H1 (cell line): ENCODE data around the gene CCNA2. TPM values are rescaled to one million over a fixed set of nuclear protein-coding genes. Genes with fewer than 3 reads are reported as not detected.

Source experiments
- BRCA1 ChIP-seq: IDR thresholded peaks from 2 replicates; pipeline ENCODE4 v1.6.1; 2012; ENCODE audit warnings: low read depth, low read length, improper control_type of control experiment
- CBX5 ChIP-seq: fragments of 300-800, 300-1000 bp; sonication (generic); IDR thresholded peaks from 2 replicates; pipeline ENCODE4 v1.7.1; 2016; ENCODE audit warnings: antibody characterized with exemption, low read length, low read depth
- CHD2 ChIP-seq: IDR thresholded peaks from 2 replicates; pipeline ENCODE4 v1.6.1; 2012; ENCODE audit warnings: low read length, improper control_type of control experiment
- CREB1 ChIP-seq: IDR thresholded peaks from 2 replicates; pipeline ENCODE4 v1.6.1; 2012; ENCODE audit warnings: inconsistent platforms
- GABPA ChIP-seq: IDR thresholded peaks from 2 replicates; pipeline ENCODE4 v1.6.1; 2011; ENCODE audit warnings: mild to moderate bottlenecking, low read length, moderate library complexity, borderline replicate concordance; ENCODE audit not compliant: insufficient read depth
- JUND ChIP-seq: IDR thresholded peaks from 2 replicates; pipeline ENCODE4 v1.6.1; 2011; ENCODE audit warnings: mild to moderate bottlenecking, improper control_type of control experiment, low read length
- KDM5A ChIP-seq: fragments of 200-600 bp; IDR thresholded peaks from 2 replicates; pipeline ENCODE4 v1.7.1; 2012; ENCODE audit warnings: mild to moderate bottlenecking, low read length, inconsistent platforms, mixed read lengths
- MAFK ChIP-seq: IDR thresholded peaks from 2 replicates; pipeline ENCODE4 v1.6.1; 2012; ENCODE audit warnings: low read depth, mild to moderate bottlenecking, improper control_type of control experiment, low read length
- NANOG ChIP-seq: IDR thresholded peaks from 2 replicates; pipeline ENCODE4 v1.6.1; 2011; ENCODE audit warnings: low read length, low read depth, mild to moderate bottlenecking, inconsistent platforms; ENCODE audit not compliant: insufficient read depth, poor library complexity, severe bottlenecking
- POLR2A ChIP-seq, 2 experiments: IDR thresholded peaks; 1 replicate in 1 of 2; 2 replicates in 1 of 2; pipeline ENCODE4 v1.6.1; 2011; ENCODE audit warnings: low read depth in 2 of 2, low read length in 2 of 2, mild to moderate bottlenecking in 2 of 2; ENCODE audit errors: control extremely low read depth in 1 of 2
- POLR2AphosphoS5 ChIP-seq: IDR thresholded peaks from 2 replicates; pipeline ENCODE4 v1.6.1; 2011; ENCODE audit warnings: low read depth, low read length
- RBBP5 ChIP-seq: IDR thresholded peaks from 2 replicates; pipeline ENCODE4 v1.7.1; 2012; ENCODE audit warnings: low read depth, mild to moderate bottlenecking, inconsistent platforms, low read length, moderate library complexity, borderline replicate concordance
- RXRA ChIP-seq: IDR thresholded peaks from 2 replicates; pipeline ENCODE4 v1.6.1; 2011; ENCODE audit warnings: low read depth, mild to moderate bottlenecking, low read length, moderate library complexity; ENCODE audit not compliant: insufficient read depth
- SAP30 ChIP-seq: fragments of 300-600 bp; sonication (generic); IDR thresholded peaks from 2 replicates; pipeline ENCODE4 v1.7.1; 2012; ENCODE audit warnings: low read length, moderate library complexity, mild to moderate bottlenecking, inconsistent platforms; ENCODE audit not compliant: insufficient read depth, insufficient replicate concordance
- SIN3A ChIP-seq, 2 experiments: IDR thresholded peaks in 1 of 2; conservative IDR thresholded peaks in 1 of 2; 2 replicates each; pipeline ENCODE4 v1.6.1; 2011 to 2012; ENCODE audit warnings: low read length in 2 of 2, improper control_type of control experiment in 1 of 2, low read depth in 1 of 2, mild to moderate bottlenecking in 1 of 2
- SIRT6 ChIP-seq: IDR thresholded peaks from one replicate; pipeline ENCODE4 v1.7.1; 2012; ENCODE audit warnings: low read length, inconsistent platforms
- SUZ12 ChIP-seq: fragments of 200-600 bp; sonication (generic); IDR thresholded peaks from 2 replicates; pipeline ENCODE4 v1.6.1; 2012; ENCODE audit warnings: mild to moderate bottlenecking, inconsistent platforms, low read length, moderate library complexity, mixed read lengths
- TAF1 ChIP-seq: IDR thresholded peaks from 2 replicates; pipeline ENCODE4 v1.6.1; 2011; ENCODE audit warnings: mild to moderate bottlenecking, low read depth, low read length
- TAF7 ChIP-seq: optimal IDR thresholded peaks from 2 replicates; pipeline ENCODE3; 2011; ENCODE audit warnings: low read depth, mild to moderate bottlenecking, inconsistent platforms, low read length, moderate library complexity, borderline replicate concordance
- TCF12 ChIP-seq: IDR thresholded peaks from 2 replicates; pipeline ENCODE4 v1.6.1; 2011; ENCODE audit warnings: low read depth, mild to moderate bottlenecking, low read length
- TEAD4 ChIP-seq: IDR thresholded peaks from 2 replicates; pipeline ENCODE4 v1.6.1; 2012; ENCODE audit warnings: low read depth, low read length, inconsistent platforms, mixed read lengths
- USF2 ChIP-seq: IDR thresholded peaks from 2 replicates; pipeline ENCODE4 v1.6.1; 2011; ENCODE audit warnings: low read length, improper control_type of control experiment
- polyA plus RNA-seq, 7 experiments: library from polyadenylated mRNA; depleted of rRNA in 3 of 7; stranded (reverse) in 5 of 7; unstranded in 2 of 7; fragments of >200 nt in 5 of 7; fragments of 200-250 nt in 2 of 7; gene quantifications; 1 replicate in 5 of 7; 2 replicates in 1 of 7; 4 replicates in 1 of 7; pipeline versions ENCODE4 v1.2.1 to v1.2.3, GENCODE V29; 2011 to 2013; ENCODE audit warnings: missing spikeins in 2 of 7, mixed read lengths in 2 of 7
- total RNA-seq: library from RNA; stranded (reverse); fragmentation: NEBNext Ultra II Directional; extraction: Animal tissue kit (Norgen Biotek cat#: 25700); gene quantifications from 2 replicates; pipeline ENCODE4 v1.2.1, GENCODE V29; 2021

Gene CCNA2
- total and polyA plus RNA-seq, 2 of the 8 experiments (the other 6 are each of a cell fraction or from before 2014, with no cell fraction given), result 42.1 to 98.6 TPM

GRCh38 chr4:121800961-121801714 lies 22.5 kb downstream of the CCNA2 start, which contains the start of gene EXOSC9 (continued):
- TF ChIP-seq KDM5A (peak; percentile 86), SIRT6 (no peak), USF2 (no peak), CHD2 (peak; percentile 58; the same call in 1 of the 2 replicates), NANOG (no peak), RBBP5 (peak; percentile 94), RXRA (no peak), MAFK (no peak), JUND (peak; percentile 82), BRCA1 (peak; percentile 11; the same call in 1 of the 2 replicates), TAF1 (peak; percentile 95), GABPA (no peak), SAP30 (no peak), POLR2AphosphoS5 (peak; percentile 95), TAF7 (peak; percentile 80), CREB1 (peak; percentile 98), POLR2A (IDR thresholded peaks at IDR 0.05; ENCODE audit: control extremely low read depth in 1 of 2, low read depth in 2 of 2, low read length in 2 of 2) (peak; percentile 91 to 96), TEAD4 (no peak), SIN3A (conservative IDR thresholded peaks at IDR 0.05 in 1 of 2, IDR thresholded peaks at IDR 0.05 in 1 of 2; ENCODE audit: low read depth in 1 of 2, low read length in 2 of 2) (peak in 1 of 2 experiments; percentile 43; a peak in 1 of 4 replicates), TCF12 (no peak), SUZ12 (no peak), CBX5 (no peak)
